ENCODE measurements around the gene TMEM238L.

The TMEM238L gene

GRCh38 chr17:10754109-10754508 is 49.8 kb downstream of the TMEM238L start:
- DNase-seq (ENCODE audit: low spot score): peak; percentile 46
- in situ Hi-C loops (cut with MboI; ENCODE audit: low sequenced_read_pairs, unreplicated experiment): no loop called here
- TF ChIP-seq, protein P1, sequence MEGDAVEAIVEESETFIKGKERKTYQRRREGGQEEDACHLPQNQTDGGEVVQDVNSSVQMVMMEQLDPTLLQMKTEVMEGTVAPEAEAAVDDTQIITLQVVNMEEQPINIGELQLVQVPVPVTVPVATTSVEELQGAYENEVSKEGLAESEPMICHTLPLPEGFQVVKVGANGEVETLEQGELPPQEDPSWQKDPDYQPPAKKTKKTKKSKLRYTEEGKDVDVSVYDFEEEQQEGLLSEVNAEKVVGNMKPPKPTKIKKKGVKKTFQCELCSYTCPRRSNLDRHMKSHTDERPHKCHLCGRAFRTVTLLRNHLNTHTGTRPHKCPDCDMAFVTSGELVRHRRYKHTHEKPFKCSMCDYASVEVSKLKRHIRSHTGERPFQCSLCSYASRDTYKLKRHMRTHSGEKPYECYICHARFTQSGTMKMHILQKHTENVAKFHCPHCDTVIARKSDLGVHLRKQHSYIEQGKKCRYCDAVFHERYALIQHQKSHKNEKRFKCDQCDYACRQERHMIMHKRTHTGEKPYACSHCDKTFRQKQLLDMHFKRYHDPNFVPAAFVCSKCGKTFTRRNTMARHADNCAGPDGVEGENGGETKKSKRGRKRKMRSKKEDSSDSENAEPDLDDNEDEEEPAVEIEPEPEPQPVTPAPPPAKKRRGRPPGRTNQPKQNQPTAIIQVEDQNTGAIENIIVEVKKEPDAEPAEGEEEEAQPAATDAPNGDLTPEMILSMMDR (IDR thresholded peaks at IDR 0.05; ENCODE audit: borderline replicate concordance, control extremely low read depth, extremely low read depth, insufficient read depth, missing control alignments): no peak

DNA sequence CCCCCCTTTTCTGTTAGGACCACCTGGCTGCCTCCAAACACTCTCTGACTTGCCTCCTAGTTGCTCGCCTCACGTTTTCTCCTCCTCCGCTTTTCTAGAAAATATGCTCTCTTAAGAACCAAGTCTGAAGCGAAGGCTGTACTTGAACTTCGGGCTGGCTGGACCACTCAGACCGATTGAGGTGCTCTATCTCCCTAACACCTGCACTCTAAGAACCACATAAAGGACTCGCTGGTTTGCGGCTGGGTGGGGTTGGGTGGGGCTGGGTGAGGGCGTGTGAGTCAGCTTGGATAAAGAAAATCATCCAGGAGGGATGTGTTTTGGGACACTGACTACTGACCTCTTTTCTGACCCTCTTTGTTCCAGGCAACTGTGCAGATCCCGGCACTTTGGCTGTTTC is 51.2 kb downstream of the TMEM238L start:
- in situ Hi-C loops (cut with MboI; ENCODE audit: low sequenced_read_pairs, unreplicated experiment): no loop called here
- DNase-seq (ENCODE audit: low spot score): no peak
- TF ChIP-seq, protein P1 (IDR thresholded peaks at IDR 0.05; ENCODE audit: borderline replicate concordance, control extremely low read depth, extremely low read depth, insufficient read depth, missing control alignments): no peak

DNA sequence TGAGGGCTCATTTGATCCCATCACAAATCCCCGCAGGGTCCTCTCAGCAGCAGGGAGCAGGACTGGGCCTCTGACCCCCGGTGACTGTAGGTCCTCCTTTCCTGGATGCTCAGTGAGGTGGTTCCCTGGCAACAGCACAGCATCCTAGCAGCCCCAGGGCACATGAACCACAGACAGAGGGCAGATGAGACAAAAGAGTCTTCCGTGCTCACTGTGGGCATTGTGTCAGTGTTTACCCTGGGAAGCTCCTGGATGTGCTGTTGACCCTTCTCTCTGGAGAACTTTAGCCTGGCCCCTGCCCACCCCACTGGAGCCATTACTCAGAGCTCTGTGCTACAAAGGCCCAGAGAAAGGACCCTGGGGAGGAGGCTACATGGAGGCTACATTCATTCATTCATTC is 52.3 kb downstream of the TMEM238L start:
- DNase-seq (ENCODE audit: low spot score): no peak
- TF ChIP-seq, protein P1 (IDR thresholded peaks at IDR 0.05; ENCODE audit: borderline replicate concordance, control extremely low read depth, extremely low read depth, insufficient read depth, missing control alignments): no peak
- in situ Hi-C loops (cut with MboI; ENCODE audit: low sequenced_read_pairs, unreplicated experiment): no loop called here

- no peak for DNase-seq (ENCODE audit: low spot score)
- TF ChIP-seq, protein P1 (IDR thresholded peaks at IDR 0.05; ENCODE audit: borderline replicate concordance, control extremely low read depth, extremely low read depth, insufficient read depth, missing control alignments): no peak
- in situ Hi-C loops (cut with MboI; ENCODE audit: low sequenced_read_pairs, unreplicated experiment): no loop called here
Measured at GRCh38 chr17:10750210-10750609, 53.7 kb downstream of the TMEM238L start.

GRCh38 chr17:10748531-10749181 is 55.2 kb downstream of the TMEM238L start:
- in situ Hi-C loops (cut with MboI; ENCODE audit: low sequenced_read_pairs, unreplicated experiment): no loop called here
- DNase-seq (ENCODE audit: low spot score): no peak
- TF ChIP-seq, protein P1 (IDR thresholded peaks at IDR 0.05; ENCODE audit: borderline replicate concordance, control extremely low read depth, extremely low read depth, insufficient read depth, missing control alignments): no peak

- TF ChIP-seq, protein P1 (IDR thresholded peaks at IDR 0.05; ENCODE audit: borderline replicate concordance, control extremely low read depth, extremely low read depth, insufficient read depth, missing control alignments): no peak
- in situ Hi-C loops (cut with MboI; ENCODE audit: low sequenced_read_pairs, unreplicated experiment): no loop called here
- DNase-seq (ENCODE audit: low spot score): no peak
Measured at GRCh38 chr17:10745231-10745630, 58.7 kb downstream of the TMEM238L start.
